NCI-H524 treated with DMSO at 0.1 percent for 48 hours (cell line): ENCODE measurements around the gene NDUFS6.

Experiments
- DNase-seq: peaks from one replicate; lab custom pipeline; 2025; lab: John Stamatoyannopoulos, UW

The NDUFS6 gene

DNA sequence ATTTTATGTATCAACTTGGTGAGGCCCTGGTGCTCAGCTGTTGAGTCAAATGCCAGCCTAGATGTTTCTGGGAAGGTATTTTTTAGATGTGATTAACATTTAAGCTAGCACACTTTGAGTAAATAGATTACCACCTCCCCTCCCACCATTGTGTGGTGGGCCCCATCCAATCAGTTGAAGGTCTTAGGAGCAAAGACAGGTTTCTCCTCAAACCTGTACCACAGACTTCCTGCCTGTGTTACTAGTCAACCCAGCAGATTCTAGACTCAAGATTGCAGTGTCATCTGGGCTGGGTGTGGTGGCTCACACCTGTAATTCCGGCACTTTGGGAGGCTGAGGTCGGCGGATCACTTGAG, 35.3 kb upstream of the NDUFS6 start:
- no peak for DNase-seq

DNA sequence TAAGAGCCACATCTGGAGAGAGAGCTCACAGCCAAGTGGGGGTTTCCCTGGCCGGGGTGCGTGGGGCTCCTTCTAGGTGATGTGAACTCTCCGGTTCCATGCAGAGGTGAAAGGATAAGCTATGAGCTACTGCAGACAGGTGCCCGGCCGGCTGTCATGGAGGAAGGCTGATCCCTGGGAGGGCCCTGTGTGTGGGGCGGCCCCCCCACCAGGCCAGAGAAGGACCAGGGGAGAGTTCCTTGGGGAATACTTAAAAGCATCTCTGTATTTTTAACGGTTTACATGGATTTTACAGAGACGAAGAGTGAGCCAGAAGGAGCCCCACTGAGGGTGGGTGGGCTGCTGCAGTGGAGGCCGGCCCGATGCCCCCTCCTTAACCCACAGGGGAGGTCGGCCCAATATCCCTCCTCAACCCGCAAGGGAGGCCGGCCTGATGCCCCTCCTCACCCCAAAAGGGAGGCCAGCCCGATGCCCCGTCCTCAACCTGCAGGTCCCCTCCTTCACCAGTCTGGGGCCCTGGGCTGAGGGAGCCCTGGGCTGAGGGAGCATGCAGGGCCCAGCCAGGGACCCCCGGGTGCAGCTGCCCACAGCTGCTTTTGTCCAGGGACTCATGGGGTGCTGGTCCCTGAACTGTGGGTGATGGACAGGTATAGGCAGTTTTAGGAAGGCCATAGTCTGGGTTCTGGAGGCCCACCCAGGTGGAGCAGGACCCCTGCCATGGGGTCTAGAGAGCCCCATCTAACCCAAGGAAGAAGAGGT, 33.5 kb upstream of the NDUFS6 start:
- no peak for DNase-seq

DNA sequence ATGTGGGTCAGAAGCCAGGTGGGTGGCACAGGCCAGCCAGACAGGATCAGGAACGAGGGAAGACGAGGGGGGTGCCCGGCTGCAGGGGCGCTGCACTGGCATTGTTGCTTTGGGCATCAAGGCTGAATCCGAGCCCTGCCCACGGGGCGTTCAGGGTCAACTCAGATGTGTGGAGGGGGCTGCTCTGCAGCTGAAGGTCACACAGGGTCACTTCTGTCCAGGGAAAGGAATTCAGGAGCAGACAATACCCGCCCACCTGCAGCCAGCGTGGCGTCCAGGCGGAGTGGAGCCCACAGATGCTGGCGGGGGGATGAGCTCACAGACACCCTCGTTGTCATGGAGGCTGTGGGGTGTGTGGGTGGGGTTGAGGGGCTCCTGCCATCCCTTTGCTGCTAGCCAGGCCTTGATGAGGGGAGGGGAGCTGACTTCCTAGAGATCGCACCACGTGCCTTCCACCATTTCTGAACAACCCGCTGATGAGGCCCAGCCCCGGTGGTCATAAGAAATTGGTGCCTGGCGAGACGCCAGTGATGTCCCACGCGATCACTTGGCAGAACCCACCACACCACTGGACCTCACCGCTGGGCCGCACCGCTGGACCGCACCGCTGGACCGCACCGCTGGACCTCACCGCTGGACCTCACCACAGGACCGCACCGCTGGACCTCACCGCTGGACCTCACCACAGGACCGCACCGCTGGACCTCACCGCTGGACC, 32.8 kb upstream of the NDUFS6 start:
- no peak for DNase-seq

DNA sequence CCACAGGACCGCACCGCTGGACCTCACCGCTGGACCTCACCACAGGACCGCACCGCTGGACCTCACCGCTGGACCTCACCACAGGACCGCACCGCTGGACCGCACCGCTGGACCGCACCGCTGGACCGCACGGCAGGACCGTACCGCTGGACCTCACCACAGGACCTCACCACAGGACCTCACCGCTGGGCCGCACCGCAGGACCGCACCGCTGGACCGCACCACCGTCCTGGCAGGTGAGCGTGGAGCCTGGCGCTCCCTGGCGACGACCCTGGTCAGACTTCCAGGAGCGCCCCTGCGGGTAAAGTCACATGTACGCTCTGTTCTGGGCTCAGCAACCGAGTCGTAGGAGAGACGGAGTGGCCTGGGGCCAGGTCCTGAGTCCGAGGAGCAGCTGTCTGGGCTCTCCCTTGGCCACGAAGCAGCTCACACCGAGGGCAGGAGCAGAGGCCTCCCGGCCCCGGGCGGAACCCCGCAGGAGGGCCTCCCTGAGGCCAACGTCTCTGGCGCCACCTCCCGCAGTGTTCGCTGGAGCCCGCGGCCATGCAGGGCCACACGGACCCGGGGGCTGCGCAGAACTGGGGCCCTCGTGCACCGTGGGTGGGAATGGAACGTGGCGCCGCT, 32.1 kb upstream of the NDUFS6 start:
- no peak for DNase-seq

DNA sequence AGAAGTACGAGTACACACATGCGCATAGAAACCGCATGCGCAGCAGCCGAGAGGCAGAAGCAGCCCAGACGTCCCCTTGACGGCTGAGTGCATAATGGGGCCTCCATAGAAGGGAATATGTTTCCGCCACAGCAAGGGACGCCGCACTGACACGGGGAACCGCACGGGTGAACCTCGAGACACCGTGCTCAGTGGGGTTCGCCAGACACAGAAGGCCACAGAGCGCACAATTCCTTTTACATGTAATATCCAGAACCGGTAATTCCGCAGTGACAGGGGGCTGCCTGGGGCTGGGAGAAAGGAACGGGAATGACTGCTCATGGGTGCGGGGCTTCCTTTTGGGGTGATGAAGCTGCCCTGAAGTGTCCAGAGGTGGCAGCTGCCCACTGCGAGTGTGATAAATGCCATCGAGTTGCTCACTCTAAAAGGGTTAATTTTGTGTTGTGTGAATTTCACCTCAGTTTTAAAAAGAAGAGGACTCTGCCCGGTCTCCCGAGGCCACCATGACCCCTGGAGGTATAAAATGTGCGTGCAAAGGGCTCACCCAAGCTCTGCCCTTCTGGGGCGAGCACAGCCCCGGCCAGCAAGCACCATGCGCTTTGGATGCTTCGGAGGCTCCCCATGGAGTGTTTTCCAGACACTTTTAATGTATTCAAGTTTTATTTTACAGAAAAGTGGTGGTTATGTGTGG, 31.3 kb upstream of the NDUFS6 start:
- DNase-seq: no peak

DNA sequence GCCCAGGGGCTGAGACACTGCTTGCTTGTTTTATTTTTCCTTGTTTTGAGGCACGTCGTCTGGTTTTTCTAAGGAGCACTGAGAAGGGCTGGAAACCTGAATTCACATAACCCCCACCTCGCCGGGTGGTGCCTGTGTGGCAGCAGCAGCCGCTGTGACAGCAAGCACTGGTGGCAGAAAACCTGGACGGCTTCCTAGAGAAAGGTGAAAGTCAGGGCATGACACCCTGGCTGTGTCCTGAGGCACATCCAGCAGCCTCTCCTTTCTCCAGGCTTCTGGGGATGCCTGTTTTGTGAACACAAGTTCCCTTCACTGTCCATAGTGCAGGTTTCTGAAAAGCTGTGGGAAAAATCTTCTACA, 30.8 kb upstream of the NDUFS6 start:
- DNase-seq: no peak

DNA sequence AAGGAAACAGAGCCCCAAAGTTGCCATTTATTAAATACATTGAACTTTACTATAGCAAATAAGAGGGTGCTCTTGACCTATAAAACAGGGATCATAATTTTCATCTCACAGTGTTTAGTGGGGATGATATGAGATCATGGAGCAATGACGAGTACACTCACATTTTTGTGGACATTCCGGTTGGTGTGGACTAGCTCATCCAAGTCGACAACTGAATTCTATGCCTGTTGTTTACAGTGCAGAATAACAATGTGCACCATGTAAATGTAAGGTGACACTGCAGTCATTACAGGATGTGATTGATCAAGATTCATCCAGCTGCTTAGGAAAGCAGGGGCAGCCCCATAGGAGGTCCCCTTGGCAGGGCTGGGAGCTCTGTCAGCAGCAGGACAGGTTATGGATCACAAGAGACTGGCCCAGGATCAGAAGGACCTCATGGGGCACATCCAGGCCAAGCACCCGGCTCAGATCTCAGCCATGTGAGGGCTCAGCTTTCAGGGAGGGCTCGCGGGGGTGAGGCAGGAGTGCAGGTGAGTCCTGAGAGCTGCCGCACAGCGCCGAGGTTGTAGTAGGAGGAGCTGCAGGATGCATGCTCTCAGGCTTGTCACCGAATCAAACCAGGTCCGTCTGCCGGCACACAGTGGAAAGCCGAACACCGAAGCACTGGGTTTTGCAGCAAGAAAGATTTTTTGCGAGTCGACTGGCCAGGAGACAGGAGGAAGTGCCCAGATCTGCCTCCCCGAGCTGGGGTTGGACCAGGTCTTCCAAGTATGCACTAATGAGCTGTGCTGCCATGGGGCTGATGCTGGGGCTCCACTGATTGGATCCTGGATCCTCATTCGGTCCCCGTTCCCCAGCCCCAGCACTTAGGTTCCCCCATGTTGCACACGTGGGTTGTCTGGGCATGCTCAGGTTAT, 29.8 kb upstream of the NDUFS6 start:
- no peak for DNase-seq

DNA sequence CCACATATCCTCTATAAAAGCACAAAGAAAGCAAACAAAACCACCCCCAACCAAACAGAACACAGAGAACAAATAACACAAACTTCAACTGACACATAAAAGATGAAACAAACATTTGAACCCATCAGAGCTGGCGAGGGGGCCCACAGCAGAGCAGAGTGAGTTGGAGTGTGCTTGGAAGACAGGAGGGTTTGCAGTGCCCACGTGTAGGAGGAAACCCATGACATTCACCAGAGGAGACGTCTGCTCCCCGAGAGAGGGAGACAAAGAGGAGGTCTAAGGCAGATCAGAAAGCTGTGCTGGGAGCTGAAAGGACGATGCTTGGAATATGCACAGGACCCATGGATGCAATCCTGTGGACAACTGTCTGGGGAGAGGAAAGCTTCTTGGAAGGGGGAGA, 28.6 kb upstream of the NDUFS6 start:
- no peak for DNase-seq

DNA sequence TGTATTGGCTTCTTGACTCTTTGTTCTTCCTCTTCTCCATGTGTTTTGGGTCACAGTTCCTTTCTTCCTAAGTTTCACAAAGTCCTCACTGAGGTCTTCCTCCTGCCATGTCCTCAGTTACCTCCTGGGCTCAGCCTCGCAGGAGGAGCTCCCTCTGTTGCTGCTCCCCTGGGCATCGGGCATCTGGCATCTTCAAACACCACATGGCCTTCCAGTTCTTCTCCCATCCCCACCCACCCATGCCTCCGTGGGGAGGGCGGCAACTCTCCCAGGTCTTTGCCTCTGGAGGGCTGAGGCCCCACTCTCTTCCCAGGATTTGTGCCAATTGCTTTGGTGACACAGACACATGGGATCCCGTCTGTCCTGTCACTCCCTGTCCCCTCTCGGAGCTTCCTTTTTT, 24.4 kb upstream of the NDUFS6 start:
- no peak for DNase-seq

DNA sequence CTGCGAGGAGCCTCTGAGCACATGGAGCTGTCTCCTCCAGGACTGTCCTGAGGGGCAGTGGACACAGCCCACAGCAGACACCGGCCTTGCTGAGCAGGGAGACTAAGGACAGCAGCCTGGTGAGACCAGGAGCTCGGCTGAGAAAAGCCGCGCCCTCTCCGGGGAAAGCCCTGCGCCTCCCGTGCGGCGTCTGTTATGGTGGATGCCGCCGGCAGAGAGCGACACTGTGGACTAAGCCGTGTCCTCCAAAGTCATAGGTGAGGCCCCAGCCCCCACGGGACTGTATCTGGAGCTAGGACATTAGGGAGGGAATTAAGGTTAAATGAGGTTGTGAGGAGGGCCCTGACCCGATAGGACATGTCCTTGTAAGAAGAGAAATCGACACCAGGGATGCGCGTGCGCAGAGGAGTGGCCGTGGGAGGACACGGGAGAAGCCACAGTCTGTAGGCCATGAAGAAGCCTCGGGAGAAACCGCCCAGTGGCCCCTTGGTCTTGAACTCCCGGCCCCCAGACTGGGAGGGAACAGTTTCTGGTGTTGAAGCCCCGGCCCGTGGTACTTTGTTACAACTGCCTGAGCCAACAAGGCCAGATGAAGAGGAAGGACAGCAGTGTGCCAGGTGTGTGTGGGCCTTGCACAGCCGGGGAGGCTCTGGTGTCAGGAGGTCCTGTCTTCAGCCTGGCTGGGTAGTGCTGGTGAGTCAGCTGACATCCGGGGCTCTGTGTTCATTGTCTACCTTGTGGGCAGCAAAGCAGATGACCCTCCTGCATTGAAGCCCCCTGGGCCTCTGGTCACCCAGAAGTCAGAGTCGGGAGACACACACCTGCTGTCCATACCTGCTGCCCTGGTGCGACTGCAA, 23.7 kb upstream of the NDUFS6 start:
- DNase-seq: no peak

DNA sequence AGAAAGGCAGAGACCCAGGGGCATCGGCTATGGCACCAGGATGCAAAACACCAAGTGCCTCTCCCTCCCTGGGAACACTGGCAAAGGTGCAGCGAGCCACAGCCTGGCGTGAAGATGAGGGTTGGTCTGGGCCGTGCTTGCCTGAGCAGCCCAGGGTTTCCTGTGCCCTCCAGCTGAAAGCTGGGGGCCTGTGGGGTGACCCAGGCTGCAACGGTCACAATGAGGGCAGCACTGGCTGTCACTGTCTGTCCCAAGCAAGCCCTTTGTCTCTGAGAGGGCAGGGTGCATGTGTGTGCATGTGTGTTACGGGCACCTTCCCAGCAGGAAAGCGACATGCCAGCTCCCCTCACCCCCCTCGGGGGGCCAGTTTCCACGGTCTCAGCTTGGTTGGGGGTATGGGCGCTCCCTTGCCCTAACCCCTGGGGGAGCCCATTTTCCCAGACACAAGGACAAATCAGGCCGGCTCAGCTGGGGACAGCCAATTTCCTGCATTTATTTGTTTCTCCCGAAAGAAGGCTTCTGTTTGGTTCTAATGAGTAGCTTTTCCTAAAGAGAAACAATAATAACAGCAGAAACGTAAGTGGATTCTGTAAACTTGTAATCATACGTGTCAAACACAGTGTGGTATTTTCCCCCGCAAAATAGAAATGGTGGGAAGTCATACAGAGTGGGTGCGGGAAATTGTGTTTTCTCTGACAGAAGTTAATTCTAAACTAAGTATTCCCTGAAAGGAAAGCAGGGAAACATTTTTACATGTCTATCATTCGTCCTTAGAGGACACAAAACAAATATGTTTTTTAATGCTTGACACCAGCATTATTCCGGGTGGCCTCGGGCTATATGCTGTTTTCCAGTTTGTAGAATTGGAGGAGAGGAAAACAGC, 22.8 kb upstream of the NDUFS6 start:
- no peak for DNase-seq

DNA sequence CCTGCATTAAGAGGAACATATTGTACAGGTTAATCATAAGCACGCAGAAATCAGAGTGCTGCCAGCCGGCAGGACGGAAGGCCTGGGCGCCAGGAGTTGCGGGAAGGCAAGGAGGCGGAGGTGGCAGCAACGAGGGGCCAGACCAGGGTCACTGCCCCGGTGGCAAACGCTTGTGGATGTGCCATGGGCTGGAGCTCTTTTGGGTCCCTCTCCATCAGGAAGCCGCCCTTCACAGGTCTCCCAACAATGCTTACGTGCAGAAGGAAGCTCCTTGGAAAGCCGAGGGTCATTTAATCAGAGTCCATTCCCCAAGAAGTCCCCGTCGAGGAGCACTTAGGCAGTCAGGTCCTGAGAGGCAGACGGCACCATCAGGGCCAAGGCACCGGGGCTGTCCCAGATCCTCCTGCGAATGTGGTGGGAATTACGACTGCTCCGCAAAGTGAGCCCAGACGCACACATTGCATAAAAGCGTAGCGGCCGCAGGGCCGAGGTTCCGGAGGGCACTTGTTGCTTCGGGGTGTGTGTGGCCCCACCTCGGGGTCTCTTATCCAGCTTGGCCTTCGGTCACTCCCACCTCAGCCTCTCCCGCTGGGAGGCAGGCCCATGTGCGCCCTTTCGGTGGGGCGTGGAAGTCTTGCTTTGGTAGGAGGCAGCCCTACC, 22.1 kb upstream of the NDUFS6 start:
- DNase-seq: no peak

DNA sequence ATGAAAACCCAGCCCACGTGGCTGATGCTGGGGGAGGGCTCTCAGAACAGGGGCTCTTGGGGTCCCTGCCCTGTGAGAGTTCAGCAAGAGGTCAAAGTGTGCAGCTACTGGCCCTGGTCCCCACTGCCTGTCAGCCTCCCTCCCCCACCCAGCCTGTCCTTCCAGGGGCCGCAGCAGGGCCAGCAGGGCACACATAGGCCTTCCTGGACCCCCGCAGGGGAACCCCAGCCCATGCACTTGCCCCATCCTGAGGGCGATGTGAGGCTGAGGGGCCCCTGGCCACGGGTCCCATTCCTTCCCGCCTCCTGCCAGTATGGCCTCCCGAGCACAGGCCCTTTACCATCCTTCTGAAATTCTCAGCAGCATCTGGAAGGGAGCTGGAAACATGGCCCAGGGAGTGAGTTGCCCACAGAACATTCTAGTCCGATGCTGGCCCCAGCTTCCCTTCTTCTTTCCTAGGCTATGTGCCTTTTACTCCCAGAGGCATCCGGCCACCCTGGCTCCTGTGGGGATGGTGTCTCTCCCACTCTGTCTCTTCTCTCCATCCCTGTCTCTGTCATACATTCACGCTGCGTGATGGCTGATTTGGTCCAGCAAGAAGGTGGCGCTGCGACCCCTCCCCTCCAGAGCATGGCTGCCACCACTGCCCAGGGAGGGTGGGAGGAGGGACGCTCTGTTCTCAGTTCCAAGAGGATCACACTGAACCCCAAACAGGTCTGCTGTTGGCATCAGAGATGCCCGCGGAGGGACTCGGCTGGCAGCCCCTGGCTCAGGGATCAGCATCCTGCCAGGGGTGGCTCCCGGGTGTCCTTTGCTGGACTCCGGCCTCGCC, 21.2 kb upstream of the NDUFS6 start:
- no peak for DNase-seq

DNA sequence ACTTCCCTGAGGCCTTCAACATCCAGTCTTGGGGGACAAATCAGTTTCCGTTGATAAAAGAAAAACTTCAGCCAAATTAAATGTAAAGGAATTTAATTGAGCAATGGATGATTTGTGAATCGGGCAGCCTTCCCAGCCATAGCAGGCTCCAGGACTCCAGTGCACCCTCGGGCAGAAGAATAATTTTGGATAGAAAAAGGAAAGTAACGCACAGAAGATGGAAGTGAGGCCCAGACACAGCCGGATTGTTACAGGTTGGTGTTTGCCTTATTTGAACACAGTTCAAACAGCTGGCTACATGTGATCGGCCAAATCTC, 20.6 kb upstream of the NDUFS6 start:
- no peak for DNase-seq

DNA sequence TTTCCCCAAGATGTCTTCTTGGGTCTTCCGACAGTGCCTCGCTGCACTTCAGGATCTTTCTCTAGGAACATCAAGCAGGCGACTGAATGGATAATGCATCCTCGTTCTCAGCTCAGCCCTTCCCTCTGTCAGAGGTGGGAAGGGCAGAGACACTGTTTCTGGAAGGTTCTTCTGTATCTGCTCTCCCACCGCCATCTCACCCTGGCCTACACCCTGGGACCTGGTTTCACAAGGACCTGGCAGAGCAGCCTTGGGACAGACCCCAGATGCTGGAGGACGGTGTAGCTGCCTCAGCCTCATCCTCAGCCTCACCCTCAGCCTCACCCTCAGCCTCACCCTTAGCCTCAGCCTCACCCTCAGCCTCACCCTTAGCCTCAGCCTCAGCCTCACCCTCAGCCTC, 20.1 kb upstream of the NDUFS6 start:
- DNase-seq: no peak

DNA sequence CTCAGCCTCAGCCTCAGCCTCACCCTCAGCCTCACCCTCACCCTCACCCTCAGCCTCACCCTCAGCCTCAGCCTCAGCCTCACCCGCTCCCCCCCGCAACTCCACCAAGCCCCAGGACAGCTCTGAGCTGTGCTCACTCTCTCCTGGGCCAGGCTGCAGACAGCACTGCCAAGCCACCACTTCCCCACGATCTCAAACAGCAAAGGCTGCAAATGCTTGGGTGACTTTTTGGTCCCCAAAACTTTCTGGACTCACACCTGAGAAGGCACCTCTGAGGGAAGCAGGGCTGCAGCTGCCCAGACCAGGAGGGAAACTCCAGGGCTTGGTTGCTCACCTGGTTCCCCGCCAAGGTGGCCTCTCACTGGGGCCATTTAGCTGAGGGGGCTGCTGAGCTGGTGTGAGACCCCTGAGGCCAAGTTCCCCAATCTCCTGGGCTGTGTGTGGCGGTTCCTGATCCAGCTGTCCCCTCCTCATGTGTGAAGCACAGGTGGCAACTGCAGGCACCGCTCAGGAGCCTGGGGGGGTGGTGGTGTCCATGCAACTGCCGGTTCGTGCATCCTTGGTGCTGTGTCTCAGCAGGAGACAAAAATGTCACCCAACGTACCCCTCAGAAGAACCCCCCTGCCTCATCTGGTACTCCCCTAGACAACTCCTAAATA, 19.4 kb upstream of the NDUFS6 start:
- no peak for DNase-seq

DNA sequence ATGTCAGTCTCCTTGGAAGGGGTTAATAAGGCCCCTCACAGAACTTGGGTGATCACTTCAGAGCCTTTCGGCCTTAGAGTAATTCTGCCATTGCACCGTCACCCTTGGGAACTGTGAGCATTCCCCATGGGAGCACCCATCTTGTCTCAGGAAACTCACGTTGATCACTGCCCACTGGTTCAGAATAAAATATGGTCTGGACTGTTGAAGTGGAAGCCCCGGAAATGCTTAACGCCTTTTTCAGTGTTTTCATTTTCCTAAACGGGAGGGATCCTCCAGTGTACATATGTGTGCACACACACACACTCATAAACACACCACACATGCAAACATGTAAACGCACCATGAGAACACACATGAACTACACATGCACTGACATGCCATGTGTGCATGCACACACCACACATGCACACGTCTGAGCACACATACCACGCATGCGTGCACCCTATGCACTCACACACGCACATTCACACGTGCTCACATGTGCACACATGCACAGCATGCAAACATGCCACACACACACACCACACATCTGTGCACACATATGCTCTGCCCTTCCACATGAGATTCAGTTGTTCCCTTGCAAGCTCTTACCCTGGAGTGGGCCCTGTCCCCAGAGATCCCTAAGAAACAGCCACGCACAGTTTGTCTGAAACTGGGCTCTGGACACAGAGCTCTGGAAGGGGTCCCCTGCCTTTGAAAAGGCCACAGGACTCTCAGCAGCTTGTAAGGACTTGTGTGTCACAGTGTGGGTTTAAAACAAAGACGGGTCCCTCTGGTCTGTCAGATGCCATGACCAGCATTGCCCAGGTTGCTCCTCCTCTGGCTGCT, 18.6 kb upstream of the NDUFS6 start:
- no peak for DNase-seq
